Fibroblast of mammary gland (primary cell): ENCODE results near the gene MAML3.

Source experiments
- DNase-seq: peaks from one replicate; pipeline ENCODE4 v3.0.0-alpha.2; 2010; ENCODE audit warnings: low read depth
- H3K4me3 ChIP-seq: 2 replicates; pipeline ENCODE4 v1.5.1; 2011; ENCODE audit warnings: low read depth, mild to moderate bottlenecking, low read length, moderate library complexity; ENCODE audit not compliant: control insufficient read depth
- CTCF ChIP-seq: conservative IDR thresholded peaks from 2 replicates; pipeline ENCODE4 v1.5.1; 2011; ENCODE audit warnings: low read depth, low read length, inconsistent platforms; ENCODE audit not compliant: control insufficient read depth, insufficient read depth

Gene MAML3

GRCh38 chr4:139808381-139808807, 345.6 kb downstream of the MAML3 start:
- no peak for DNase-seq
- no peak overlapping the region for H3K4me3 ChIP-seq
- no peak for TF ChIP-seq CTCF

- DNase-seq = no peak
- H3K4me3 ChIP-seq = no peak overlapping the region
- TF ChIP-seq CTCF = no peak
These were observed 346.5 kb downstream of the MAML3 start for GRCh38 chr4:139807483-139807882.

GRCh38 chr4:139806929-139807328, 347.1 kb downstream of the MAML3 start:
- no peak for DNase-seq
- no peak overlapping the region for H3K4me3 ChIP-seq
- no peak for TF ChIP-seq CTCF

- no peak for DNase-seq
- no peak for TF ChIP-seq CTCF
- H3K4me3 ChIP-seq = no peak overlapping the region
These were observed 351.1 kb downstream of the MAML3 start for GRCh38 chr4:139802931-139803330.

- no peak for TF ChIP-seq CTCF
- no peak for DNase-seq
These were observed 351.5 kb downstream of the MAML3 start for GRCh38 chr4:139802488-139802887.

GRCh38 chr4:139801895-139802294, 352.1 kb downstream of the MAML3 start:
- DNase-seq = no peak
- H3K4me3 ChIP-seq = no peak overlapping the region
- TF ChIP-seq CTCF = no peak

More at GRCh38 chr4:139802488-139802887, 351.5 kb downstream of the MAML3 start:
- H3K4me3 ChIP-seq = no peak overlapping the region

- DNase-seq = no peak
- no peak overlapping the region for H3K4me3 ChIP-seq
- TF ChIP-seq CTCF = no peak
These were observed 353.9 kb downstream of the MAML3 start for GRCh38 chr4:139800082-139800481.
